Eye (tissue), 1 donor: ENCODE data around the gene ARSD.
"Not testable (repeated sequence)": the region's sequence is repeated elsewhere in the genome, so short reads cannot be mapped to it uniquely, and the experiment has no call there.

Source experiments
- DNase-seq: peaks from one replicate; pipeline ENCODE4 v3.0.0-alpha.2; 2015

Gene ARSD

GRCh38 chrX:2928583-2929434 lies at the start of gene ARSD:
Gene ARSD, minus strand, starts transcription at chrX:2929339. Its CDS starts 64 bp downstream, at chrX:2929275.
- DNase-seq: peak; percentile 90

- not testable (repeated sequence) for DNase-seq
Measured at GRCh38 chrX:2978639-2979038, 49.5 kb upstream of the ARSD start.

- no peak for DNase-seq
Measured at GRCh38 chrX:2974961-2975360, 45.8 kb upstream of the ARSD start.

- DNase-seq: no peak
Measured at GRCh38 chrX:2972391-2972790, 43.3 kb upstream of the ARSD start.

GRCh38 chrX:2969021-2969420 lies 39.9 kb upstream of the ARSD start:
- DNase-seq: no peak

- peak; percentile 37 for DNase-seq
Measured at GRCh38 chrX:2967998-2968909, 39.1 kb upstream of the ARSD start.

GRCh38 chrX:2967584-2967983 lies 38.4 kb upstream of the ARSD start:
- DNase-seq: no peak

GRCh38 chrX:2967012-2967411 lies 37.9 kb upstream of the ARSD start:
- no peak for DNase-seq

GRCh38 chrX:2965965-2966364 lies 36.8 kb upstream of the ARSD start:
- no peak for DNase-seq

- DNase-seq: peak; percentile 19
Measured at GRCh38 chrX:2963992-2964794, 35.1 kb upstream of the ARSD start.

GRCh38 chrX:2963449-2963848 lies 34.3 kb upstream of the ARSD start:
- not testable (repeated sequence) for DNase-seq

GRCh38 chrX:2962381-2962780 lies 33.2 kb upstream of the ARSD start:
- no peak for DNase-seq

GRCh38 chrX:2960861-2961515 lies 31.8 kb upstream of the ARSD start:
- no peak for DNase-seq

GRCh38 chrX:2958199-2958598 lies 29.1 kb upstream of the ARSD start:
- no peak for DNase-seq

- no peak for DNase-seq
Measured at GRCh38 chrX:2955838-2956237, 26.7 kb upstream of the ARSD start.

- DNase-seq: no peak
Measured at GRCh38 chrX:2955281-2955680, 26.1 kb upstream of the ARSD start.

GRCh38 chrX:2954541-2954940 lies 25.4 kb upstream of the ARSD start:
- no peak for DNase-seq

GRCh38 chrX:2937942-2938341 lies 8.8 kb upstream of the ARSD start:
- not testable (repeated sequence) for DNase-seq

GRCh38 chrX:2934715-2935710 lies 5.9 kb upstream of the ARSD start:
- DNase-seq: no peak

- no peak for DNase-seq
Measured at GRCh38 chrX:2933125-2933900, 4.2 kb upstream of the ARSD start.
